ENCODE results near the gene RNF113B.
A peak's percentile ranks its signal among the peaks of the same experiment; 100 is the strongest.

The RNF113B gene

DNA sequence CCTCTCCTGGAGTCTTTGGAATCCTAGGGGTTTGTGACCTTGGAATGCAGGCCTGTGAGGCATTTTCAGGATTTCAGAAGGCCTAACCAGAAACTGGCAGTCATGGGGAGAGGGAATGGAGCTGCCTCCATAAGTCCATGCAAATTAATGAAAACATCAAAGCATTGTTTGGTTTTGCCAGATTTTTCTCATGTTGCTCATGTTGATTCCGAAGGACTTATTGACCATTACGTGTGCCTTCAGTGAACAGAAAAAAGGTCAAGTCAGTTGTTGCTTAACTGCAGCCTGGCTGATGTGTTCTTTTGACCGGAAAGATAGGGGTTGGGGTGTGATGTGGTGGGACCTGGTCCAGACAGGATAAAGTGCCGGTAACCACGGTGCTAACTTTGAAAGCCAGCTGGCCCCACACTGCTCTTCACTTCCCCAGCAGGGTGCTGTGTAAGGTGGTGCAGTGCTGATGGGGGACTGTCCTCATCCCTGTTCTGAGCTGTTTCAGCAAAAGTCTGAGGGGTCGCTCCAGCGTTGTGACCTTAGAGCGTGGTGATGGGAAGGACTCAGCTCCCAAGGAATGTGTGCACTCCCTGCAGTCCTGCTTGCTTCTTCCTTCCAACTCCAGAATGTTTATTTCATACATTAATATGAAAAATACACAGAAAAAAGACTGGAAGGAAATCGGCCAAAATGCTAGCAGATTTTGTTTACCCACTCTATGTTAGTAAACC is 3.5 kb downstream of the RNF113B start:
- no peak for DNase-seq

DNA sequence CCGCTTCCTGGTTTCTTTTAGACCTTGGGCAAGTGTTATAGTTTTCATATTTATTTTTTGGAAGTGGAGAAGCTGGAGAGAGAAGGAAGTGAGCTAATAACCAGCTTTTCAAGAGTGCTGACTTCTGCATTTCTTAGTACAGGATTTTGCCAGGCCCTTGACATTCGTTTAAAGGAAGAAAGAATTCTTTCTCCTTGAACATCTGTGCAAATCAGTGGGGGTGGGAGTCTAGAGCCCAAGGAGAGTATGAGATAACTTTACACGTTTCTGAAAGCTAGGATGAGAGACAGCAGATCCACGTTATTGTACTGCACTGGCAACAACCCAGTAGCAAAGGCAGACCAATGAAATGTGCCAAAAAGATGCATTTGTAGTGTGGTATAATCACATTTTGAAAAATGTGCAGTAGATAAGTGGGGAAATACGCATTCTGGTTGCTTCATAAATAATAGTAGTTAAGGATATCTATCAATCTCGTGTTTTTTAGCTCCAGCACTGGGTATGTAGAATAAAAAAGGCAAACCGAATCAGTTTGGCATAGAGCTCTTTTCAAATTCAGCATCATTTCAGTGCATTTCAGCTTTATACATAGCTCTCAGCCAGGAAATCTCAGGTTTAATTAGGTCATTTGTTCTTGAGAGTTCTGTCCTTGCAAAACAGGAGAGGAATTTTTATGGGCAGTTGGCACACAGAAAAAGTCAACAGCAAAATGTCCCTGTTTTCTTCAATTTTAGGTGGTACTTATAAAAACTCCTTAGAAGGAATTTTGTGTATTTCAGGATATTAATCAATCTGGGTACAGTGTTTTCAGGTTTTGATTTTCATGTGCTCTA is 4.3 kb downstream of the RNF113B start:
- DNase-seq = no peak

DNA sequence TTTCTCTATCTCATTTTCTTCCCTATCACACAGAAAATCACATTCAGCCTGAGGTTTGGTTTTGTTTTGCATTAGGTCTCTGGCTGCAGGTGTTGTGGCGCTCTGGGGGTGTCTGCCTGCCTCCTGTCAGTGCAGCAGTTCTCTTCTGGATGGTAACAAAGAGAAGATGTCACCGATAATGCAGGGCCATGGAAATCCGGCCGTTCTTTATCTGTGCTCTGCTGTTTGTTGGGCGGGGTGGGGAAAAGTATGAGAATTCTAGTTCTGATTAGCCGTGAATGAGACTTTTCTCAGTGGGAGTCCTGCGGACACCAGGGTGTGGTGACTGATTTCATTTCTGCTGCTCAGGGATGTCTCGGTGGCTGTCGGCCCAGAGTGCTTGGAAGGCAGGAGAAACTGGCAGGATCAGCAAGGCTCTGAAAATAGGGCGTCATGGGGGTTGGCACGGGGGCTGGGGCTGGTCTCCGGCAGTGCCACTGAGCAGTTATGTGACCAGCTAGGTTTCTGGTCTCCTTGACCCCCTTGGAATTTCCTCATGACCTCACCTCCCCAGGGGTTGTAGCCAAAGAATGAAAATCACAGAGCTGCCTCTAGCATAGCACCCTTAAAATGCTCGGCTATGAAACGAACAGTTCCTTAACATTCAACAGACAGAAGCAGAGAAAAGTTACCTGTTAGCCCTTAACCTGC is 5.0 kb downstream of the RNF113B start:
- DNase-seq = no peak

DNA sequence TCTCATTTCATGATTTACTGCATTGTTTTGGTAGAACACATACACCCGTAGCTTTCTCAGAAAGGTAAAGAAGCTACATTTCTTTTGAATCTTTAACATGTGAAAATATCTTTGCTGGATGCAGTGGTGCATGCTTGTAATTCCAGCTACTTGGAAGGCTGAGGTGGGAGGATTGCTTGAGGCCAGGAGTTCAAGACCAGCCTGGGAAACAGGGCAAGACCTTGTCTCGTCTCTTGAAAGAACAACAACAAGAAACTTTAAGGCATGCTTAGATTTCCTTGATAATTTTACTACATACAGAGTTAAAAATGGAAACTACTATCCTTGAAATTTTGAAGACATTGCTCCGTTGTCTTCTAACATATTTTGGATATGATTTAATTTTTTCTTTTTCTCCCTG is 7.7 kb downstream of the RNF113B start:
- no peak for DNase-seq

DNA sequence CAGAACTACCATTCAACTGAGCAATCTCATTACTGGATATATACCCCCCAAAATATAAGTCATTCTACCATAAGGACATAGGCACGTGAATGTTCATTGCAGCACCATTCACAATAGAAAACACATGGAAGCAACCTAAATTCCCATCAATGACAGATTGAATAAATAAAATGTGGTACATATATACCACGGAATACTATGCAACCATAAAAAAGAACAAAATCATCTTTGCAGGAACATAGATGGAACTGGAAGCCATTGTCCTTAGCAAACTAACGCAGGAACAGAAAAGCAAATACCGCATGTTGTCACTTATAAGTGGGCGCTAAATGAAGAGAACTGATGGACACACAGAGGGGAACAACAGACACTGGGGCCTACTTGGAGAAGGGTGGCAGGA is 14.1 kb downstream of the RNF113B start:
- DNase-seq = no peak

DNA sequence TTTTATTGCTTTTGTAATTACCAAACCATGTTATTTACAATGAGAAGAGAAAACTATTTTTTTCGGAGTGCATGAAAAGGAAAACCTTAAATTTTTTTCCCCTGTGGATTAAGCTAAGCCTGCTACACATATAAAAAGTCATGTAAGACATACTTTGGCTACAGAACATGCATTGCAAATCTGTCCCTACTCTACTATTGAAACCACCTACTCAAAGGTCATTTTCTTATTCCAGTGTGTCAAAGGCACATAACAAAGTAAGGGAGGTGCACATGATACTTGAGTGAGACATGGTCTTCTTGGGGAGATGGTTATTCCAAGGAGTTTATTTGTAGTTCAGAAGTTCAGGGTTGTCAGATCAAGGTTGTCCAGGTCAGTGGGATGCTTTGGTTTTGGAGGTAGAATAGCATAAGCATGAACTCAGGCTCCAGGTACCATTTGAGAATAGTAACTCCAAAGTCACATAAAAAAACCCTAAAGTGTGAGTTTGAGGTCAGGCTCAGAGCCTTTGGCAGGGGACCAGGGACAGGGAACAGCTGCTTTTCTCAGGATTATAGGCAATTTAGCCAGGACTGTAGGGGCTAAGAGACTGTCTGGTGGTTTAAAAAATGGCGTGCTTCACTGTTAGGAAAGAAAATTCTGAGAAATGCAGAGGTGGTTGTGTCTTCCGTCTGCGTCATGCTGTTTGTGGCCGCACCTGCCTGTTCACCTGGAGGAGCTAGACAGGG is 18.7 kb downstream of the RNF113B start:
- DNase-seq = no peak

DNA sequence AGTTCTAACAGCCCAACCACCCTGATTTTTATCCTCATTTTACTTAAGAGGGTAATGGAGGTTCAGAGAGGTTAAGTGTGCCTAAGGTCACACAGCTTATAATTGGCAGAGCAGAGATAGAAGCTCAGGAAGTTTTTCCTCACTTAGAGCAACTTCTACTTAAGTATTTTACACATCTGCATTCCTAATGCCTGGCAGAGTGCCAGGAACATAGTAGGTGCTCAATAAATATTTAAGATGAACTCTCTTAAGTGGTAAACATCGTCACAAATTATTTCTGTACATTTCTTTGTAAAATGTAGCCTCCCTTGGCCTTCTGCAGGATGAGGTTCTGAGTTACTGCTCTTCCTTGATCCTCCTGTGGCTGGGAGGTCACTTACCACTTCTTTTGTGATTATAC is 19.5 kb downstream of the RNF113B start:
- no peak for DNase-seq

DNA sequence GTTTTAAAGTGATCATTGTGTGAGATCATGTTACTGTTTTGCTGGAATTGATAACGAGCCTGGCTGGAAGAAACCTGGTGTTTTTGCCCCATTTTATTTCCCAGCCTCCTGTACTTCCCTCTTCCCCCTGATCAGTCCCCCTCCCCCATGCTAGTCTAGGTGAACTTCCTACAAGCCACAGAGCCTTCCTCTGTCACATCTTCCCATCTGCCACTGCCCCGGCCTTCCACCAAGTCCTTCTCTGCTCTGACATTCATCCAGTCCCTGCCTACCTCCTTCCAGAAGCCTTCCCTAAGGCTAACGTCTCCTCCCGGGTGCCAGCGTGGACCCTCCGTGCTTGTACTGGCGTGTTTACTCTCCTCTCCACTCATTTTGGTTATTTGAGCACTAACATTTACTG is 19.9 kb downstream of the RNF113B start:
- no peak for DNase-seq

DNA sequence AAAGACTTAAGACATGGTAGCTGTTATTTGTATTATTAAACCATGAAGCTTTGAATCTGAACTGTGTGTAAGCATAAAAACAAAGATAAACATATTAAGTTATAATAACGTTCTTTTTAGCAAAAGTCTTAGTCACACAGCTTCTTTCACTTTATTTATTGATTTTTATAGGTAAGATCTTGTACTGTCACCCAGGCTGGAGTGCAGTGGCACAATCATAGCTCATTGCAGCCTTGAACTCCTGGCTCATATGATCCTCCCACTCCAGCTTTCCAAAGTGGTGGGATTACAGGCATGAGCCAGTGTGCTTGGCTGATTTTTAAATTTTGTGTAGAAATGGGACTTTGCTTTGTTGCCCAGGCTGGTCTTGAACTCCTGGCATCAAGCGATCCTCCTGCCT is 20.8 kb downstream of the RNF113B start:
- DNase-seq = no peak

DNA sequence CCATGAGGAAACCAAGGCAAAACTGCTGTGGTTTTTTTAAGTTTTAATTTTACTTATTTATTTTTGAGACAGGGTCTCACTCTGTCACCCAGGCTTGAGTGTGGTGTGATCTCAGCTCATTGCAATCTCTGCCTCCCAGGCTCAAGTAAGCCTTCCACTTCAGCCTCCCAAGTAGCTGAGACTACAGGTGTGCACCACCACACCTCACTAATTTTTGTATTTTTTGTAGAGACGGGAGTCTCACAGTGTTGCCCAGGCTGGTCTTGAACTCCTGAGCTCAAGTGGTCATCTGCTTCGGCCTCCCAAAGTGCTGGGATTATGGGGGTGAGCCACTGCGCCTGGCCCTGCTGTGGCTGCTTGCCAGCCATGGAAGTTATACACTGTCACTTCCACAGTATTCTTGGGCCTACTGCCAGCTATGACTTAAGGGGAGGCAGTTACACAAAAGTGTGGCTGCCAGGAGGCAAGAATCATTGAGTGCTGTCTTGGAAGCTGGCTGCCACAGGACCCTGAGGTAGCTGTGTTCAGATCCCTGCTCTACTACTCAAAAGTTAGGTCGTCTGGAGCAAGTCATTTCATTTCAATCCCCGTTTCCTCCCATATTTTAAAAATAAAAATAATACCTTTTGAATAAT is 21.5 kb downstream of the RNF113B start:
- DNase-seq = no peak

DNA sequence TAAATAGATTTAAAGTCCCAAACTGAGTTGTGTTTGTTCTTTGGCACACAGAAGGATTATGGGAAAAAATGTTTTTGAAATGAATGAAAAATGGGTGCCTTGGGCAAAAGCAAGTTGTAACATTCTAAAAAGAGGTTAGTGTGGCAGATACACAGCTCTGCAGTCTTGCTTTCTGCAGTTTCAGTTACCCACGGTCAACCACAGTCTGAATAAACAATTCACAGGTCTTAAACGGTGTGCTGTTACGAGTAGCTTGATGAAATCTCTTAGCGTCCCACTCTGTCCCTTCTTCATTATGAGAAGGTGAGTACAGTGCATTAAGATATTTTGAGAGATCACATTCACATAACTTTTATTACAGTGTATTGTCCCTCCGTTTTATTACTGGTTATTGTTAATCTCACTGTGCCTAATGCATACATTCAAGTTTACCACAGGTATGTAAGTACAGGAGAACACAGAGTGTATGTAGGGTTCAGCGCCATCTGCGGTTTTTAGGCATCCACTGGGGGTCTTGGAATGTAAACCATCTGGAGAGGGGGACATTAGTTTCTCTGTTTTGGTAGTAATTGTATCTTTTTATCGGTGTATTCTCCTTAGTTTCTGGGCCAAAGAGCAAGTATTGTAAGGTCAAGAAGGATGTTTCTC is 26.1 kb downstream of the RNF113B start:
- DNase-seq = no peak

DNA sequence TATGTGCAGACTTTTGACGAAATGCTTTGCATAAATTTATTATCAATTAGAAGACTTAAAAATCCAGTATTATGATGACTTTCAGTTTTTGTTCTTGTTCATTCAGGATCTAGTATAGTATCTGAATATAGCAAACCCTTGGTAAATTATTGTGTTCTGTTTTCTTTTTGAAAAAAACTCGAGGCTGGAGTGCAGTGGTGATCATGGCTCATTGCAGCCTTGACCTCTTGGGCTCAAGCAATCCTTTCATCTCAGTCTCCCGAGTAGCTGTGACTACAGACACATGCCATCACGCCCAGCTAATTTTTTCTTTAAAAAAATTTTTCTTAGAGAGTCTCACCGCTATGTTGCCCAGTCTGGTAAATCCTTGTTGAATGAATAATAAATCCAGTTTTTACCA is 29.5 kb downstream of the RNF113B start:
- no peak for DNase-seq

DNA sequence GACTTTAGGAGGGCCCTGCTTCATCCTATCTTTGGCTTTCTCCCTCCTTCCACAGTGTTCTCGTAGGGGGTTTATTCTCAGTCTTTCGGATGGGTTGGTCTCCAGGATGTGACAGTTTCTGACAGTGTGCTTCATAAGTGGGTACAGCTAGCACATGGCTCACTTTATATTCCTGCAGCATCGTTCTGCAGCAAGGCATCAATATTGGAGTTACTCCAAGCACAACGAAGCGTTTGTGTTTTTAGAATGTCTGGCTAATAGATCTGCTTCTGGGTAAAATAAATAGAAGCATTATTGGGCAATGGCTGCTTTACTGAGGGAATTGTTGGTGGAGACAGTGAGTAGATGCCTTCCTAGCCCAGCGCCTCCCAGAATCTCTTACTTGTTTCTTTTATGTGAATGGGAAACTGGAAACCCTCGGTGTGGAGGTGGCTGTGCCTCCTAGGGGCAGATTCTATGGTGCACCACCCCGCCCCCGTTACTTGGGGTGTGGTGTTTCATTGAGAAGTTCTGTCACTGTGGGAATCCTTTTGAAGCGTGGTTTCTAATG is 32.2 kb downstream of the RNF113B start:
- no peak for DNase-seq

DNA sequence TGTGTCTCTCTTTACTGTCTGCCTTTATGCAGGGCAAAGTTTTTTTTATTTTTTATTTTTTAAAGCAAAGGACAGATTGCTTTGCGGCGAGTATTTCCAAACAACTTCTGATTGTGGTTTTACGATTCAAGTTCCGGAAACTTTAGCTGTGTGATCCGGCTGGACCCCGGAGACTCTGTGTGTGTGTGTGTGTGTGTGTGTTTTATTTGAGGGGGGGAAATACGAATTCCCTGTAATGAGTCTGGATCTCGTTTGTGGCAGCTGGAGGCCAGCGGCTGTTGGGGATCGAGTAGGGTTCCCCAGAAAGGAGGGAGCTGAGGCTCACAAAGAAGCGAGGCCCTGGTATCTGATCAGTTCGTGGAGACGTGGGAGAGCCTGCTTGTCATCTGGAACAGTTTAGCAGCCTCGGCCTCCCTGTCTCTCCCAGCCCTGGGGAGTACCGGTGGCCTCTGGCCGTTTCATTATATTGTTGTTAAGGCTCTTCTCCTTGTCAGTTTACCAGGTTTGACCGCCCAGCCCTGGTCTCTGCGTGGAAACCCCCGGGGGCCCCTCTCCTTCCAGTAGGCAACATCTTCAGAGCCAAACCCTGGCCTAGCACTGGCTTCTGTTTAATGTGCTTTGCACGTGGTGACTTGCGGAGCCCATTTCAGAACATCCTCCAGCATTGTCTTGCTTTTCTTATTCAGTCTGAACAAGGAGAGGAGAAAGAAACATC is 32.9 kb downstream of the RNF113B start:
- DNase-seq = no peak

DNA sequence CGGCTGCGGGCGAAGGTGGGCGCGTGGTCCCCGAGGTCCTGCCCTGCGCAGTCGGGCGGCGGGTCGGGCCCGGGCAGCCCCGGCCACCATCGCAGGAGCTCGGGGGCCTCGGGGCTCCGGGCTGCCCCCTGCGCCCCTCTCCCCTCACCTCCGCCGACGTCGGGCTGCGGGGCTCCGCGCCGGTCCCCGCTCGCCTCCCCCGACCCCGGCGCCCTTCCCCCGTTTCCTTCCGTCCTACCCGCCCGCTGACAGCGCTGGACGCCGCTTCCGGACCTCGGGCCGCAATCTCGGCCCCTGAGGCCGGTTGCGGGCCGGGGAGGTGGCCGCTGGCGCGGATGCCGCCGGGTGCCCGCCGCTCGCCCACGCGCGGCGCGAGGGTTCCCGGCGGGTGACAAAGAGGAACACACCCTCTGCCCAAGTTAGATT is 33.5 kb downstream of the RNF113B start:
- DNase-seq = no peak

DNA sequence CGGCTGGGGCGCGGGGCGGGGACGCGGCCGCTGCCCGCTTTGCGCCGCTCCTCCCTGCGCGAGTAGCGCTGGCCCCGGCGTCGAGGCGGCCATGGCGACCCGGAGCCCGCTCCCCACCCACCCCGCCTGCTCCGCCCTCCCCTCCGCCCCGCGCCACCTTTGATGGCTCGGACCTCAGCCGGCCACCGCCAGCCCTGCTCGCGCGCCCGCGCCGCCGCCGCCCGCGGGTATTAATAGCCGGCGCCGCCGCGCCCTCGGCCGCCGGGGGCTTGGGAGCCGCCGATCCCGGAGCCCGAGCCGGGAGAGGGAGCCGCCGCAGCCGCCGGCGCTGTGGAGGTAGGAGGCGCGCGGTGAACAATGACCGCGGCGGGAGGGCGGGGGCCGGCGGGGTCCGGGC is 33.9 kb downstream of the RNF113B start:
- DNase-seq = no peak

DNA sequence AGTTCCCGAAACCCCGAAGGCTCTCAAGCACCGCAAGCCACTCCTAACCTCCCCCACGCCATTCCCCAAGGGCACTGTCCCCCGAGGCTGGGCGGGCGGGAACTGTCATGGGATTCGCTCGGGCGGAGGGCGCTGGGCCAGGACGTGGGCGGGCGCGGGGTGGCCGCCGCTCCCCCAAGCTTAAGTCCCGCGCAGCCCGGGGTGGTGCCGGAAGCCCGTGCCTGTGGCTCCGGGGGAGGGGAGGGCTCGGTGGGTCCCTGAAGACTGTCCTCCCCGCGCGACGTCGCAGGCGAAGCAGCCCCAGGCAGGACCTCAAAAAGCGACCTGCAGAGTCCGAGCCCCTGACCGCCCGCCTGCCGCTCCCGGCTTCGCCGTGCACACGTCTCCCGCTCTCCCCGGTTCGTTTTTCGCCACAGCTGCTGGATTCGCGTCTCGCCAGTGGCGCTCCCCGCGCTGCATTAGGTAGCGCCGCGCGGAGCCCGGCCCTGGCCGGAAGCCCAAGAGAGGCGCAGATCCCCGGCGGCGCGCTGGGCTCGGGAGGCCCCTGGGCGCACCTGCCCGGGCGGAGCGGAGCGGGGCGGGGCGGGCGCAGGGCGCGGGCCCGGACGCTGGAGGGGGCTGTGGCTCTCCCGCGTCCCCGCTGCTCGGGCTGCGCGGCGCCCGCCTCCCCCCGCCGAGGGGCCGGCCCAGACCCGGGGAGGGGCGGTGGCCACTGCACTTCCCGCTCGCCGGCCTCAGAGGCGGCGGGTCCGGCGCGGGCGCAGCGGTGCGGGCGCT is 34.5 kb downstream of the RNF113B start, which contains the start of gene FARP1:
Gene FARP1, plus strand, starts transcription at position 715 of the 777 bp plus-strand sequence. CDS start 70,149 bp downstream, outside the sequence.
- DNase-seq = peak; percentile 55

DNA sequence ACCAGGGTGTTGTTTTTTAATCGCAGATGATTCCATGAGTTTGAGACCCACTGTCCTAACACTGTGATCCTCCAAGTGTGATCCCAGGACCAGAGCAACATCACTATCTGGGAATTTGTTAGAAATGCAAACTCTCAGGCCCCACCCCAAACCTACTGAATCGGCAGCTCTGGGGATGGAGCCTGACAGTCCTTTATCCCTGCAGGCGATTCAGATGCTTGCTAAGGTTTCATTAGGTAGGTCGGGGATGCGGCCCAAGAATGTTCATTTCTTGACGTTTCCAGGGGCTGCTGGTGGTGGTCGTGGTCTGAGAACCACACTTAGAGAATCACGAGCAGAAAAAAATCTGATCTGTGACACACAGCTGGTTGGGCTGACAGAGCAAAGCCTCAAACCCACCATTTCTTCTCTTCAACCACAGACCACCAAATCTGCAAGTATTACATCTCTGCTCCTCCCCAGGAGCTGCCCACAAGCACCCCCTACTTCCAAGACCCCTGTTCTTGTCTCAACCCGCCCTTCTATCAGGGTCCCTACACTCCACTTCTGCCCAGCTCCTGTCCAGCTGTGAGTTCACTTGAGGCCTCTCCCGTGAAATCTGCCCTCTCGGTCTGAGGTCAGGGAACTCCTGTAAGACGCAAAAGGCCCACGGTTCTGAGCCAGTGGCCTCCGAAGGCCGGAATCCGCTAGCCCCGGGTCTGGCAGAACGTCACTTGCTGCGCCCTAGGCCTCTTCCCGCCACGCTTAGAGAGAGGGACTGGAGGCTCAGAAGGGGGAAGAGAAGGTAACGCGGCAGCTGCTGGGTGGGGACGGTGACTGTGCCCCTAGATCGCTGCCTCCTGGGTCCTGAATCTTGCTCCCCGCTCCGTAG is 35.3 kb downstream of the RNF113B start:
- no peak for DNase-seq

DNA sequence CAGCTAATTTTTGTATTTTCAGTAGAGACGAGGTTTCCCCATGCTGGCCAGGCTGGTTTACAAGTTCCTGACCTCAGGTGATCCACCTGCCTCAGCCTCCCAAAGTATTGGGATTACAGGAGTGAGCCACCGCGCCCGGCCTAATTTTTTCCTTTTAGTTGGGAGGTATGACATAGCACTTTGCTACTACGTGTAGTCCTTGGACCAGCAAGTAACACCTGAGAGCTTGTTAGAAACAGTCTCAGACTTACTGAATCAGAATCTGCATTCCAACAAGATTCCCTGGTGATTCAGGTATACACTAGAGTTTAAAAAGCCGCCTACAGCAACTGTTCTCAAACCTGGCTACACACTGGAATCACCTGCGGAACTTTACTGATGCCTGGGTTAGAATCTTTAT is 36.0 kb downstream of the RNF113B start:
- no peak for DNase-seq

All from activated CD4-positive, alpha-beta T cell treated with anti-CD3 and anti-CD28 coated beads for 48 hours (primary cell).